ENCODE results near the gene AGO3.

AGO3 gene

DNA sequence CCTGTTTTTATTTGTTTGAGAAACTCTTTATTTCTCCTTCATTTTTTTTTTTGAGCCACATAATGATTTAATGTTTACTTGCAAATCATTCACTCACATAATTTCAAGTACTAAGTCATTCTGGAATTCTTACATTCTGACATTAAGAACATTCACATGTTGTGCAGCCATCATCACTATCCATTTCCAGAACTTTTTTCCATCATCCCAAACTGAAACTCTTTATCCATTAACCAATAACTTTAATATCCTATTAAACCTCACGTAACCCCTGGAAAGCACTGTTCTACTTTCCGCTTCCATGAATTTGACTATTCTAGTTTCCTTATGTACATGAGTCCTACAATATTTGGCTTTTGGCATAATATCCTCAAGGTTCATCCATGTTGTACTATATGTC lies 100.5 kb downstream of the AGO3 start:
- H3K4me2 ChIP-seq (ENCODE audit: low read length) = no peak overlapping the region
- H3K4ac ChIP-seq (ENCODE audit: low read depth, low read length) = no peak overlapping the region
- H2AK5ac ChIP-seq (ENCODE audit: low read length) = no peak overlapping the region
- H3K23ac ChIP-seq (ENCODE audit: low read length) = no peak overlapping the region
- no peak overlapping the region for H3K9ac ChIP-seq (ENCODE audit: low read length)
- DNase-seq = no peak
- no peak overlapping the region for H2BK120ac ChIP-seq (ENCODE audit: low read depth, low read length)
- no peak overlapping the region for H2BK15ac ChIP-seq (replicated peaks; ENCODE audit: low read depth)
- H3K36me3 ChIP-seq (ENCODE audit: control insufficient read depth, insufficient read depth, low read length) = no peaks in the 10 kb centered on the region
- no peak overlapping the region for H4K8ac ChIP-seq (ENCODE audit: low read depth, low read length)
- no peak overlapping the region for H3K27ac ChIP-seq (ENCODE audit: low read depth, low read length)
- no peaks in the 10 kb centered on the region for H3K79me2 ChIP-seq (ENCODE audit: control insufficient read depth, insufficient read depth, low read length)
- H3K18ac ChIP-seq (ENCODE audit: low read length) = no peak overlapping the region
- no peak overlapping the region for H2BK5ac ChIP-seq (ENCODE audit: low read length)
- no peak overlapping the region for H3K4me3 ChIP-seq (ENCODE audit: low read length)
- H3K4me1 ChIP-seq (ENCODE audit: control insufficient read depth, low read depth, low read length) = no peaks in the 10 kb centered on the region
- WGBS (ENCODE audit: extremely low coverage, insufficient coverage, low lambda C conversion rate) = 100% methylated on average over 2 of the region's 2 CpGs
- H3K27me3 ChIP-seq (ENCODE audit: insufficient read depth, low read length, poor library complexity) = no peaks in the 10 kb centered on the region
- no peak overlapping the region for H3K56ac ChIP-seq (ENCODE audit: low read length)
- no peak overlapping the region for H4K5ac ChIP-seq (ENCODE audit: low read length)
- no peaks in the 10 kb centered on the region for H3K79me1 ChIP-seq (ENCODE audit: low read length)

DNA sequence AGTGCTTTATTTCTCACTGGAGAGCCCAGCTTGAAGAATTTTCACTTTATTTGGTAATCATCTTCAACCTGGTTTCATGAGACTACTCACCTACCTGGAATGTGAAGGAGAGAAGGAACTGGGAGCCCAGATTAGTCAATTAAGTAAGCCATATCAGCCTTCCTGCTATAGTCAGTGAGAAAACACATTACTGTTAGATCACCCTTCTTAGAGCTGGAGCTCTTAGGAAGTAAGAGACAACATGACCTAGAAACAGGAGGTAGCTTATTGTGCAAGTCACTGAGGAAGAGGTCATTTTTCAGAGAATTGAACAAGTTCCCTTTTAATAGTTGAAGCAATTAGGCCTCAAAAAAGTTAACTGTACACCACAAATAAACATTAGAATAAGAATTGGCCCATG lies 103.8 kb downstream of the AGO3 start:
- Histone ChIP-seq H3K27me3 (ENCODE audit: insufficient read depth, low read length, poor library complexity) (no peaks in the 10 kb centered on the region), H4K8ac (ENCODE audit: low read depth, low read length) (no peak overlapping the region), H3K4me2 (ENCODE audit: low read length) (no peak overlapping the region), H3K23ac (ENCODE audit: low read length) (no peak overlapping the region), H2BK5ac (ENCODE audit: low read length) (no peak overlapping the region), H3K36me3 (ENCODE audit: control insufficient read depth, insufficient read depth, low read length) (no peaks in the 10 kb centered on the region), H3K4ac (ENCODE audit: low read depth, low read length) (no peak overlapping the region), H3K18ac (ENCODE audit: low read length) (no peak overlapping the region), H2AK5ac (ENCODE audit: low read length) (no peak overlapping the region), H3K9ac (ENCODE audit: low read length) (no peak overlapping the region), H3K4me1 (ENCODE audit: control insufficient read depth, low read depth, low read length) (no peaks in the 10 kb centered on the region), H2BK15ac (replicated peaks; ENCODE audit: low read depth) (no peak overlapping the region), H4K5ac (ENCODE audit: low read length) (no peak overlapping the region), H3K79me2 (ENCODE audit: control insufficient read depth, insufficient read depth, low read length) (no peaks in the 10 kb centered on the region), H3K79me1 (ENCODE audit: low read length) (no peaks in the 10 kb centered on the region), H3K56ac (ENCODE audit: low read length) (no peak overlapping the region), H2BK120ac (ENCODE audit: low read depth, low read length) (no peak overlapping the region), H3K4me3 (ENCODE audit: low read length) (no peak overlapping the region), H3K27ac (ENCODE audit: low read depth, low read length) (no peak overlapping the region)
- DNase-seq = peak; percentile 79

DNA sequence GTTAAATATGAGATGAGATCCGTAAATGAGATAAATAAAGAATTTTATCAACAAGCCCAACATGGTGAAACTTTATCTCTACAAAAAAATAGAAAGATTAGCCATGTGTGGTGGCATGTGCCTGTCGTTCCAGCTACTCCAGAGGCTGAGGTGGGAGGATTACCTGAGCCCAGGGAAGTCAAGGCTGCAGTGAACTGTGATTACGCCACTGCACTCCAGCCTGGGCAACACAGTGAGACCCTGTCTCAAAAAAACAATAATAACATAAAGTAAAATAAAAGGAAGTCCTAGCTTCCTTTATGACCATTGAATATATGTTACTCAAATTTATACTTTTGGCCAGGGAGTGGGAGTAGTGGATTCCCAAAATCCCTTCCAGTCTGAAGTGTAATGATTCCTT lies 104.2 kb downstream of the AGO3 start:
- no peak overlapping the region for H3K4me2 ChIP-seq (ENCODE audit: low read length)
- H3K4me1 ChIP-seq (ENCODE audit: control insufficient read depth, low read depth, low read length) = no peaks in the 10 kb centered on the region
- no peak overlapping the region for H4K5ac ChIP-seq (ENCODE audit: low read length)
- H4K8ac ChIP-seq (ENCODE audit: low read depth, low read length) = no peak overlapping the region
- DNase-seq = no peak
- H3K27ac ChIP-seq (ENCODE audit: low read depth, low read length) = no peak overlapping the region
- H2BK5ac ChIP-seq (ENCODE audit: low read length) = no peak overlapping the region
- H3K18ac ChIP-seq (ENCODE audit: low read length) = no peak overlapping the region
- no peak overlapping the region for H3K4ac ChIP-seq (ENCODE audit: low read depth, low read length)
- no peak overlapping the region for H3K4me3 ChIP-seq (ENCODE audit: low read length)
- H3K79me1 ChIP-seq (ENCODE audit: low read length) = no peaks in the 10 kb centered on the region
- H2BK15ac ChIP-seq (replicated peaks; ENCODE audit: low read depth) = no peak overlapping the region
- no peaks in the 10 kb centered on the region for H3K79me2 ChIP-seq (ENCODE audit: control insufficient read depth, insufficient read depth, low read length)
- H3K27me3 ChIP-seq (ENCODE audit: insufficient read depth, low read length, poor library complexity) = no peaks in the 10 kb centered on the region
- H2AK5ac ChIP-seq (ENCODE audit: low read length) = no peak overlapping the region
- H2BK120ac ChIP-seq (ENCODE audit: low read depth, low read length) = no peak overlapping the region
- no CpG with 5 or more reads among the region's 3 CpGs for WGBS (ENCODE audit: extremely low coverage, insufficient coverage, low lambda C conversion rate)
- H3K36me3 ChIP-seq (ENCODE audit: control insufficient read depth, insufficient read depth, low read length) = no peaks in the 10 kb centered on the region
- H3K23ac ChIP-seq (ENCODE audit: low read length) = no peak overlapping the region
- no peak overlapping the region for H3K56ac ChIP-seq (ENCODE audit: low read length)
- H3K9ac ChIP-seq (ENCODE audit: low read length) = no peak overlapping the region

DNA sequence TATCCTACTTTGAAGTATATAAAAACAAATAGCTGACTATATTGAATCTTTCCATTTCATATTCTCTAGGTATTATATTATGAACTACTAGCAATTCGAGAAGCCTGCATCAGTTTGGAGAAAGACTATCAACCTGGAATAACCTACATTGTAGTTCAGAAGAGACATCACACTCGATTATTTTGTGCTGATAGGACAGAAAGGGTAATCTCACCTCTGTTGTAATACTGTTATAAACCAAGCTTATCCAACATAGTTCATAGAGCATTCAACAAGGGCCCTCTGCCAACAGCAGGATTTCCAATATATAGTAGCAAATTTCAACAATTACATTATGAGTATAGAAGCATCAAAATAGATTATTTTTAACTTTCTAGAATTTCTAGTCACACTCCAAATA lies 109.3 kb downstream of the AGO3 start:
- Histone ChIP-seq H3K56ac (ENCODE audit: low read length) (no peak overlapping the region), H3K27ac (ENCODE audit: low read depth, low read length) (no peak overlapping the region), H3K18ac (ENCODE audit: low read length) (no peak overlapping the region), H3K23ac (ENCODE audit: low read length) (no peak overlapping the region), H3K4me3 (ENCODE audit: low read length) (no peak overlapping the region), H3K79me1 (ENCODE audit: low read length) (no peaks in the 10 kb centered on the region), H3K4me1 (ENCODE audit: control insufficient read depth, low read depth, low read length) (no peaks in the 10 kb centered on the region), H3K79me2 (ENCODE audit: control insufficient read depth, insufficient read depth, low read length) (no peaks in the 10 kb centered on the region), H2BK5ac (ENCODE audit: low read length) (no peak overlapping the region), H2BK120ac (ENCODE audit: low read depth, low read length) (no peak overlapping the region), H2BK15ac (replicated peaks; ENCODE audit: low read depth) (no peak overlapping the region), H3K4ac (ENCODE audit: low read depth, low read length) (no peak overlapping the region), H3K4me2 (ENCODE audit: low read length) (no peak overlapping the region), H4K5ac (ENCODE audit: low read length) (no peak overlapping the region), H3K9ac (ENCODE audit: low read length) (no peak overlapping the region), H4K8ac (ENCODE audit: low read depth, low read length) (no peak overlapping the region), H3K27me3 (ENCODE audit: insufficient read depth, low read length, poor library complexity) (no peaks in the 10 kb centered on the region), H3K36me3 (ENCODE audit: control insufficient read depth, insufficient read depth, low read length) (no peaks in the 10 kb centered on the region), H2AK5ac (ENCODE audit: low read length) (no peak overlapping the region)
- DNase-seq = no peak
- WGBS (ENCODE audit: extremely low coverage, insufficient coverage, low lambda C conversion rate) = no CpG with 5 or more reads among the region's 2 CpGs

DNA sequence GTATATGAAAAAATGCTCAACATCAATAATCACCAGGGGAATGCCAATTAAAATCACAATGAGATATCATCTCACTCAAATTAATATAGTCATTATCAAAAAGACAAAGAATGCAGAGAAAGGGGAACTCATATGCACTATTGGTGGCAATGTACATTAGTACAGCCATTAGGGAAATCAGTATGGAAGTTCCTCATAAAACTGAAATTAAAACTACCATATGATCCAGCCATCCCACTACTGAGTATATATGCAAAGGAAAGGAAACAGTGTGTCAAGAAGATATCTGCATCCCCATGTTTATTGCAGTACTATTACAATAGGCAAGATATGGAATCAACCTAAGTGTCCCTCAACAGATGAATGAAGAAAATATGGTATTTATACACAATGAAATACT lies 120.9 kb downstream of the AGO3 start:
- no peak overlapping the region for H4K5ac ChIP-seq (ENCODE audit: low read length)
- no peak overlapping the region for H4K8ac ChIP-seq (ENCODE audit: low read depth, low read length)
- H3K4me1 ChIP-seq (ENCODE audit: control insufficient read depth, low read depth, low read length) = no peaks in the 10 kb centered on the region
- no peaks in the 10 kb centered on the region for H3K79me2 ChIP-seq (ENCODE audit: control insufficient read depth, insufficient read depth, low read length)
- no peak overlapping the region for H3K4me2 ChIP-seq (ENCODE audit: low read length)
- no peak overlapping the region for H2AK5ac ChIP-seq (ENCODE audit: low read length)
- H3K27ac ChIP-seq (ENCODE audit: low read depth, low read length) = no peak overlapping the region
- no peaks in the 10 kb centered on the region for H3K79me1 ChIP-seq (ENCODE audit: low read length)
- H3K56ac ChIP-seq (ENCODE audit: low read length) = no peak overlapping the region
- H2BK15ac ChIP-seq (replicated peaks; ENCODE audit: low read depth) = no peak overlapping the region
- H3K36me3 ChIP-seq (ENCODE audit: control insufficient read depth, insufficient read depth, low read length) = no peaks in the 10 kb centered on the region
- H2BK120ac ChIP-seq (ENCODE audit: low read depth, low read length) = no peak overlapping the region
- H3K9ac ChIP-seq (ENCODE audit: low read length) = no peak overlapping the region
- H3K27me3 ChIP-seq (ENCODE audit: insufficient read depth, low read length, poor library complexity) = no peaks in the 10 kb centered on the region
- no peak for DNase-seq
- no peak overlapping the region for H3K4me3 ChIP-seq (ENCODE audit: low read length)
- no peak overlapping the region for H3K23ac ChIP-seq (ENCODE audit: low read length)
- no peak overlapping the region for H2BK5ac ChIP-seq (ENCODE audit: low read length)
- no peak overlapping the region for H3K4ac ChIP-seq (ENCODE audit: low read depth, low read length)
- H3K18ac ChIP-seq (ENCODE audit: low read length) = no peak overlapping the region

DNA sequence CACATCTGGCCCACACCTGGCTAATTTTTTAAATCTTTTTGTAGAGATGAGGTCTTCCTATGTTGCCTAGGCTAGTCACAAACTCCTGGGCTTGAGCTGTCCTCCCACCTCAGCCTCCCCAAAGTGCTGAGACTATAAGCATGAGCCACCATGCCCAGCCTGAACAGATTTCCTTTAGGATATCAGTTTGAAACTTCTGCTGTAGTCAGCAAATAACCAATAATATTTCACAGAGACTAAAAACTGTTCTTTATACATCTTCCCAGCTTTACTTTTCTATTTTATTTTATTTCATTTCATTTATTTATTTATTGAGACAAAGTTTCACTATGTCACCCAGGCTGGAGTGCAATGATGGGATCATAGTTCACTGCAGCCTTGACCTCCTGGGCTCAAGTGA lies 123.1 kb downstream of the AGO3 start:
- Histone ChIP-seq H3K9ac (ENCODE audit: low read length) (no peak overlapping the region), H3K18ac (ENCODE audit: low read length) (no peak overlapping the region), H3K27me3 (ENCODE audit: insufficient read depth, low read length, poor library complexity) (no peaks in the 10 kb centered on the region), H3K79me1 (ENCODE audit: low read length) (no peaks in the 10 kb centered on the region), H2BK120ac (ENCODE audit: low read depth, low read length) (no peak overlapping the region), H3K79me2 (ENCODE audit: control insufficient read depth, insufficient read depth, low read length) (no peaks in the 10 kb centered on the region), H3K36me3 (ENCODE audit: control insufficient read depth, insufficient read depth, low read length) (no peaks in the 10 kb centered on the region), H3K23ac (ENCODE audit: low read length) (no peak overlapping the region), H2AK5ac (ENCODE audit: low read length) (no peak overlapping the region), H4K5ac (ENCODE audit: low read length) (no peak overlapping the region), H2BK5ac (ENCODE audit: low read length) (no peak overlapping the region), H3K27ac (ENCODE audit: low read depth, low read length) (no peak overlapping the region), H3K4me3 (ENCODE audit: low read length) (no peak overlapping the region), H3K4ac (ENCODE audit: low read depth, low read length) (no peak overlapping the region), H3K4me2 (ENCODE audit: low read length) (no peak overlapping the region), H4K8ac (ENCODE audit: low read depth, low read length) (no peak overlapping the region), H3K4me1 (ENCODE audit: control insufficient read depth, low read depth, low read length) (no peaks in the 10 kb centered on the region), H2BK15ac (replicated peaks; ENCODE audit: low read depth) (no peak overlapping the region), H3K56ac (ENCODE audit: low read length) (no peak overlapping the region)
- DNase-seq = no peak

Data from mesendoderm (in vitro differentiated cells).